ENCODE data around the gene CDK18.

DNA sequence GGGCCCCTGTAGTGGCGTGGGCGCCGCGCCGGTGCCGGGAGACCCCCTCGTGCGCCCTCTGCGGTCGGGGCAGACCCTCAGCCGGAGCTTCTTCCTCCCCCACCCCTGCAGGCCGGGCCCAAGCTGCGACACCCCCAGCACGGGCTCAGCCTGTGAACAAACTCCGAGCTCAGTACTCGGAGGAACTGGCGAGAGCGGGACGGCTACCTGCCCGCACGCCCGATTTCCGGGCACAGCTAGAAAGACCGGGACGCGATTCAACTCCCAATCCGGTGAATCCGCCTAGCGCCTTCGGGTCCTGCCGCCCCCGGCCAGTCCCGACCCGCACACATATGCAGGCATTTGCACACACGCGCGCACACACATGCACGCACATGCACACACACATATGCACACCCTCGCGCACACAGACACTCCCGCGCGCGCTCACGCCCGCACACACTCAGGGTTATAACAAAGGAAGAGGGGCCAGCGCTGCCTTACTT lies 48.0 kb upstream of the CDK18 start:
- TF ChIP-seq, protein P1, sequence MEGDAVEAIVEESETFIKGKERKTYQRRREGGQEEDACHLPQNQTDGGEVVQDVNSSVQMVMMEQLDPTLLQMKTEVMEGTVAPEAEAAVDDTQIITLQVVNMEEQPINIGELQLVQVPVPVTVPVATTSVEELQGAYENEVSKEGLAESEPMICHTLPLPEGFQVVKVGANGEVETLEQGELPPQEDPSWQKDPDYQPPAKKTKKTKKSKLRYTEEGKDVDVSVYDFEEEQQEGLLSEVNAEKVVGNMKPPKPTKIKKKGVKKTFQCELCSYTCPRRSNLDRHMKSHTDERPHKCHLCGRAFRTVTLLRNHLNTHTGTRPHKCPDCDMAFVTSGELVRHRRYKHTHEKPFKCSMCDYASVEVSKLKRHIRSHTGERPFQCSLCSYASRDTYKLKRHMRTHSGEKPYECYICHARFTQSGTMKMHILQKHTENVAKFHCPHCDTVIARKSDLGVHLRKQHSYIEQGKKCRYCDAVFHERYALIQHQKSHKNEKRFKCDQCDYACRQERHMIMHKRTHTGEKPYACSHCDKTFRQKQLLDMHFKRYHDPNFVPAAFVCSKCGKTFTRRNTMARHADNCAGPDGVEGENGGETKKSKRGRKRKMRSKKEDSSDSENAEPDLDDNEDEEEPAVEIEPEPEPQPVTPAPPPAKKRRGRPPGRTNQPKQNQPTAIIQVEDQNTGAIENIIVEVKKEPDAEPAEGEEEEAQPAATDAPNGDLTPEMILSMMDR (IDR thresholded peaks at IDR 0.05; ENCODE audit: borderline replicate concordance, extremely low read depth, low read length, poor library complexity, severe bottlenecking), result no peak
- no peak for TF ChIP-seq EZH2 (IDR thresholded peaks at IDR 0.05; ENCODE audit: borderline replicate concordance, low read depth, low read length, severe bottlenecking)

Data from DND-41 (cell line).